Neuronal stem cell (in vitro differentiated cells): ENCODE data around the gene PREB.

Source experiments
- DNase-seq: peaks from one replicate; pipeline ENCODE4 v3.0.0-alpha.2; 2013; ENCODE audit warnings: low spot score
- H2AFZ ChIP-seq: one replicate; pipeline ENCODE4 v1.6.1; 2013; ENCODE audit warnings: mild to moderate bottlenecking, low read length, inconsistent platforms
- H2AK5ac ChIP-seq: 2 replicates; pipeline ENCODE4 v1.6.1; 2013; ENCODE audit warnings: low read depth, mild to moderate bottlenecking, inconsistent platforms, low read length, moderate library complexity, mixed read lengths
- H2BK120ac ChIP-seq: 2 replicates; pipeline ENCODE4 v1.6.1; 2013; ENCODE audit warnings: low read depth, mild to moderate bottlenecking, inconsistent platforms, low read length, moderate library complexity, mixed read lengths
- H2BK12ac ChIP-seq: one replicate; pipeline ENCODE4 v1.6.1; 2013; ENCODE audit warnings: low read length, inconsistent platforms
- H2BK15ac ChIP-seq: 2 replicates; pipeline ENCODE4 v1.6.1; 2013; ENCODE audit warnings: mild to moderate bottlenecking, low read length, inconsistent platforms, mixed read lengths
- H2BK5ac ChIP-seq: one replicate; pipeline ENCODE4 v1.6.1; 2013; ENCODE audit warnings: inconsistent platforms, mild to moderate bottlenecking, low read length, moderate library complexity
- H3K14ac ChIP-seq: one replicate; pipeline ENCODE4 v1.6.1; 2013; ENCODE audit warnings: low read length, inconsistent platforms
- H3K18ac ChIP-seq: 2 replicates; pipeline ENCODE4 v1.6.1; 2013; ENCODE audit warnings: low read length, inconsistent platforms
- H3K23ac ChIP-seq: 2 replicates; pipeline ENCODE4 v1.6.1; 2013; ENCODE audit warnings: low read depth, mild to moderate bottlenecking, mixed read lengths, low read length, inconsistent platforms; ENCODE audit not compliant: poor library complexity
- H3K27ac ChIP-seq: replicated peaks from 3 replicates; pipeline ENCODE4 v1.5.1; 2013; ENCODE audit warnings: low read length, inconsistent platforms
- H3K27me3 ChIP-seq, 3 experiments: 2 replicates each; pipeline ENCODE4 v1.6.1; 2013; ENCODE audit warnings: low read length in 3 of 3, mild to moderate bottlenecking in 2 of 3, inconsistent platforms in 1 of 3, low read depth in 1 of 3, mixed read lengths in 1 of 3, moderate library complexity in 1 of 3; ENCODE audit not compliant: control insufficient read depth in 3 of 3, insufficient read depth in 3 of 3
- H3K36me3 ChIP-seq, 2 donors: replicated peaks in 1 of 2; 2 replicates each; pipeline ENCODE4 v1.6.1; 2013; ENCODE audit warnings: low read length in 2 of 2; ENCODE audit not compliant: control insufficient read depth in 2 of 2, insufficient read depth in 2 of 2
- H3K4ac ChIP-seq: 2 replicates; pipeline ENCODE4 v1.6.1; 2013; ENCODE audit warnings: inconsistent platforms, mild to moderate bottlenecking, low read length, moderate library complexity
- H3K4me1 ChIP-seq, 2 donors: 1 replicate in 1 of 2; 2 replicates in 1 of 2; pipeline ENCODE4 v1.6.1; 2013; ENCODE audit warnings: low read length in 2 of 2, low read depth in 1 of 2; ENCODE audit not compliant: control insufficient read depth in 2 of 2, insufficient read depth in 1 of 2
- H3K4me2 ChIP-seq: one replicate; pipeline ENCODE4 v1.6.1; 2013; ENCODE audit warnings: mild to moderate bottlenecking, low read length, inconsistent platforms; ENCODE audit not compliant: insufficient read depth, poor library complexity, severe bottlenecking
- H3K4me3 ChIP-seq, 2 donors: 2 replicates each; pipeline ENCODE4 v1.5.1; 2013; ENCODE audit warnings: low read length in 2 of 2, mild to moderate bottlenecking in 2 of 2, inconsistent platforms in 1 of 2, moderate library complexity in 1 of 2
- H3K79me1 ChIP-seq: one replicate; pipeline ENCODE4 v1.6.1; 2013; ENCODE audit warnings: low read depth, mild to moderate bottlenecking, inconsistent platforms, low read length, moderate library complexity
- H3K9ac ChIP-seq: one replicate; pipeline ENCODE4 v1.6.1; 2013; ENCODE audit warnings: mild to moderate bottlenecking, low read depth, low read length, inconsistent platforms; ENCODE audit not compliant: poor library complexity
- H3K9me3 ChIP-seq, 2 donors: replicated peaks in 1 of 2; 2 replicates each; pipeline versions ENCODE3 to v1.6.1; 2013; ENCODE audit warnings: low read length in 2 of 2, mild to moderate bottlenecking in 2 of 2, inconsistent platforms in 1 of 2, low read depth in 1 of 2, mixed read lengths in 1 of 2, moderate library complexity in 1 of 2; ENCODE audit not compliant: control insufficient read depth in 2 of 2, insufficient read depth in 1 of 2
- H4K8ac ChIP-seq: one replicate; pipeline ENCODE4 v1.6.1; 2013; ENCODE audit warnings: low read depth, mild to moderate bottlenecking, inconsistent platforms, low read length, moderate library complexity
- H4K91ac ChIP-seq: one replicate; pipeline ENCODE4 v1.6.1; 2013; ENCODE audit warnings: low read length, low read depth, mild to moderate bottlenecking, inconsistent platforms; ENCODE audit not compliant: poor library complexity
- WGBS, 2 donors: extraction: QIAGEN DNeasy Blood & Tissue Kit; methylation state at CpG; one replicate each; pipeline ENCODE4 v1.1.7; 2013; ENCODE audit warnings: missing lambda C conversion rate in 2 of 2, mixed read lengths in 1 of 2; ENCODE audit not compliant: insufficient read length in 2 of 2, insufficient replicate concordance in 1 of 2; ENCODE audit errors: extremely low coverage in 2 of 2; 5-methylcytosine and 5-hydroxymethylcytosine counted together

The PREB gene

DNA sequence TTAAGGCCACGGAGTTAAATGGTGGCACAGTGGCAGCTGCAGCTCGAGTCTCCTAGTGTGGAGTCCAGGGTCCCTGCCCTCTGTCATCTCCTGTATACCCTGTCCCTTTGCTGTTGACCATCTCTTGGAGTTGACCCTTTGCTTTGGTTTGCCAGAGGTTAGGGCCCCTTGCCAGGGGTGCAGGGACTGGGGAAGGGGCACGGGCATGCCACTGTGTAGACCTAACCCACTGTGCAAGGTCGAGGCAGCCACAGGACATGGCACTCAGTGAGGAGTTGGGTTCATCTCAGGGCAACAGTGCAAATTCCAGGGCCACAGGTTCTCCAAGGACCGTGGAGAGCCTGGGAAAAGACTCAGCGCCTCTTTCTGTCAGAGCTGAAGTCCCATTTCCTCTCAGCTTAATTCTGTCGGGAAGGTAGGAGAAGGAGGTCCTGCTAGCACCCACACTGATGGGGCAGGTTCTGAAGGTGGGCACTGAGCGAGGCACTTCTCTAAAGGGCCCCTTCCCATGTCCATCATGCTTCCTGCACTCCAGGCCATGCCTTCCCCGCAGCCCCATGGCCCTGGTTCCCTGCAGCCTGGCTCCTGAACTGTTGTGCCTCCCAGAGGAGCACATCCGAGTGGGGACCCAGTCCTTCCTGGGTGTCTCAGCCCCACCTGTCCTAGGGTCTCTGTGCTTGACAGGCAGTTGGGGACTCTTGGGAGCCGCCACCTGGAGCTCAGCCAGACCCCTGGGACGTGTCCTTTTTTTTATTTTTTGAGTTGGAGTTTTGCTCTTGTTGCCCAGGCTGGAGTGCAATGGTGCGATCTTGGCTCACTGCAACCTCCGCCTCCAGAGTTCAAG, 45.1 kb downstream of the PREB start:
- no peak overlapping the region for H3K4ac ChIP-seq
- WGBS, 2 donors = no CpG with 5 or more reads among the region's 14 CpGs

DNA sequence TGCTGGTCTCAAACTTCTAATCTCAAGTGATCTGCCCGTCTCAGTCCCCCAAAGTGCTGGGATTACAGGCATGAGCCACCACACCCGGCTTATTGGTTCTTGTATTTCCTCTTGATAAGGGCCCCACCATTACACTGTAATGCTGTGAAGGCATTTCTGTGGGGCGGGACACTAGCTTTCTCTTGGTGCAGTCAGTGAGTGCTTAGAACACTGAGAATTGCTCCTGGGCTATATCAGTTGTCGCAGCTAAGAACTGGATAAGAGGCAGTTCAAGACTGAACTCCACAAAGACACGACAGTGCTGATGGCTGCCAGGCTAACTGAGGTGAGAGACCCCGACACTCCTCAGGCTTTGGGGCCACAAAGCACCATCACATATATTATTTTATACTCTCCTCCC, 45.8 kb downstream of the PREB start:
- H3K27me3 ChIP-seq = peaks cover 0 to 6% (median 6%) of the 10 kb centered on the region in 3 experiments
- no peak overlapping the region for H4K8ac ChIP-seq
- H3K36me3 ChIP-seq = no peaks in the 10 kb centered on the region
- H3K18ac ChIP-seq = no peak overlapping the region
- H3K14ac ChIP-seq = no peak overlapping the region
- H2BK12ac ChIP-seq = no peak overlapping the region
- no peak overlapping the region for H3K27ac ChIP-seq
- H2BK15ac ChIP-seq = no peak overlapping the region
- no CpG with 5 or more reads among the region's 6 CpGs for WGBS, 2 donors
- H2AK5ac ChIP-seq = no peak overlapping the region
- no peaks in the 10 kb centered on the region for H3K79me1 ChIP-seq
- no peak overlapping the region for H2AFZ ChIP-seq
- H2BK5ac ChIP-seq = no peak overlapping the region
- no peak for DNase-seq
- H3K23ac ChIP-seq = no peak overlapping the region
- H3K4me1 ChIP-seq = peaks cover 3 to 7% of the 10 kb centered on the region in 2 donors
- no peak overlapping the region for H4K91ac ChIP-seq
- H2BK120ac ChIP-seq = no peak overlapping the region
- no peak overlapping the region for H3K4me3 ChIP-seq
- no peak overlapping the region for H3K4ac ChIP-seq
- no peaks in the 10 kb centered on the region for H3K9me3 ChIP-seq
- H3K9ac ChIP-seq = no peak overlapping the region
- no peak overlapping the region for H3K4me2 ChIP-seq

More for the DNA sequence above, 45.1 kb downstream of the PREB start:
- H3K9ac ChIP-seq = no peak overlapping the region
- H3K23ac ChIP-seq = peak overlapping the region; percentile 46
- peak overlapping the region; percentile 14 for H2BK12ac ChIP-seq
- H2AFZ ChIP-seq = no peak overlapping the region
- H3K4me2 ChIP-seq = no peak overlapping the region
- H2BK5ac ChIP-seq = no peak overlapping the region
- H3K27me3 ChIP-seq = peaks cover 0 to 6% (median 6%) of the 10 kb centered on the region in 3 experiments
- H3K4me1 ChIP-seq = peaks cover 3 to 6% of the 10 kb centered on the region in 2 donors
- no peak overlapping the region for H3K18ac ChIP-seq
- H4K91ac ChIP-seq = no peak overlapping the region
- no peak overlapping the region for H3K4me3 ChIP-seq
- no peaks in the 10 kb centered on the region for H3K9me3 ChIP-seq
- no peak for DNase-seq
- no peak overlapping the region for H2BK120ac ChIP-seq
- H4K8ac ChIP-seq = no peak overlapping the region
- H3K14ac ChIP-seq = no peak overlapping the region
- H2BK15ac ChIP-seq = no peak overlapping the region
- H3K79me1 ChIP-seq = no peaks in the 10 kb centered on the region
- no peaks in the 10 kb centered on the region for H3K36me3 ChIP-seq
- H3K27ac ChIP-seq = no peak overlapping the region
- H2AK5ac ChIP-seq = peak overlapping the region; percentile 34

DNA sequence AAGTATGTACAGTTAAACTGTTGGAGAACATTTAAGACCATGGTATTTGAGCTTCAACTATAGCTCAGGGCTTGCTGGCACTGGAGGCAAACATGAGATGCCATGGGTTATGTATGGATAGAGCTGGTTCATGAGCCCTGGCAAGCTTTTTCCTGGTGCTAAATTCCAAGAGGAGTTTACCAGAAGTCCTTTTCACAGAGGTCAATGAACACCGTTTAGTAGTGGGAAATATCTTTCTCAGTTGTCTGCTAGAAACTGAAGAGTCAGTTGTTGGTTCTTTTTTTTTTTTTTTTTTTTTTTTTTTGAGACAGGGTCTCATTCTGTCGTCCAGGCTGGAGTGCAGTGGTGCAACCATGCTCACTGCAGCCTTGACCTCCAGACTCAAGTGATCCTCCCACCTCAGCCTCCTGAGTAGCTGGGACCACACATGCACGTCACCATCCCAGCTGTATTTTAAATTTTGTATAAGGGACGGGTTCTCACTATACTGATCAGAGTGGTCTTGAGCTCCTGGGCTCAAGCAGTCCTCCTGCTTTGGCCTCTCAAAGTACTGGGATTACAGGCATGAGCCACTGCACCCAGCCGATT, 46.5 kb downstream of the PREB start:
- Histone ChIP-seq H3K27ac (no peak overlapping the region), H3K79me1 (no peaks in the 10 kb centered on the region), H3K4me3 (no peak overlapping the region), H4K91ac (no peak overlapping the region), H2BK12ac (no peak overlapping the region), H2AFZ (no peak overlapping the region), H3K9me3 (no peaks in the 10 kb centered on the region), H3K4me1 (peaks cover 3 to 8% of the 10 kb centered on the region in 2 donors), H3K27me3 (peaks cover 0 to 6% (median 6%) of the 10 kb centered on the region in 3 experiments), H3K18ac (no peak overlapping the region), H3K36me3 (no peaks in the 10 kb centered on the region), H3K4me2 (no peak overlapping the region), H2BK120ac (no peak overlapping the region), H4K8ac (no peak overlapping the region), H3K23ac (no peak overlapping the region), H2BK5ac (no peak overlapping the region), H3K9ac (no peak overlapping the region), H3K14ac (no peak overlapping the region), H2BK15ac (no peak overlapping the region), H2AK5ac (no peak overlapping the region), H3K4ac (no peak overlapping the region)
- WGBS, 2 donors = no CpG with 5 or more reads among the region's 5 CpGs
- no peak for DNase-seq
